ENCODE results near the gene AKR1B15.

- TF ChIP-seq CTCF (conservative IDR thresholded peaks at IDR 0.05 in 1 of 2, IDR thresholded peaks at IDR 0.05 in 1 of 2; ENCODE audit: extremely low read depth in 1 of 2, insufficient read depth in 1 of 2, low read depth in 1 of 2, low read length in 2 of 2) (no peak), EZH2 (IDR thresholded peaks at IDR 0.05; ENCODE audit: borderline replicate concordance, low read length) (no peak)
Measured at GRCh38 chr7:134500406-134500805, 48.5 kb upstream of the AKR1B15 start.

All from mammary epithelial cell (primary cell).